ENCODE results near the gene MAGI2.
A peak's percentile ranks its signal among the peaks of the same experiment; 100 is the strongest.

The MAGI2 gene

GRCh38 chr7:79118143-79118542 is 335.3 kb downstream of the MAGI2 start:
- Histone ChIP-seq H2BK120ac (ENCODE audit: low read depth, low read length) (no peak overlapping the region), H3K4me2 (ENCODE audit: low read length, poor library complexity, severe bottlenecking) (no peak overlapping the region), H2AFZ (ENCODE audit: low read depth, low read length) (no peak overlapping the region), H3K4me1 (ENCODE audit: control insufficient read depth, insufficient read depth, low read depth, low read length) (no peaks in the 10 kb centered on the region), H2BK15ac (ENCODE audit: low read depth, poor library complexity, severe bottlenecking) (no peak overlapping the region), H3K79me1 (replicated peaks; ENCODE audit: low read length, poor library complexity, severe bottlenecking) (no peaks in the 10 kb centered on the region), H3K23ac (ENCODE audit: low read length in 2 of 2) (no peak overlapping the region), H3K27ac (ENCODE audit: low read length, poor library complexity, severe bottlenecking) (no peak overlapping the region), H3K36me3 (ENCODE audit: control insufficient read depth in 1 of 2, insufficient read depth in 2 of 2, low read depth in 1 of 2, low read length in 2 of 2) (no peaks in the 10 kb centered on the region), H2BK5ac (ENCODE audit: low read depth, low read length, poor library complexity, severe bottlenecking) (no peak overlapping the region), H4K8ac (ENCODE audit: low read length) (no peak overlapping the region), H3K9ac (ENCODE audit: low read length) (no peak overlapping the region), H2BK12ac (ENCODE audit: low read length in 2 of 2) (no peak overlapping the region), H3K9me3 (ENCODE audit: control insufficient read depth, low read length) (no peaks in the 10 kb centered on the region), H3K18ac (ENCODE audit: low read depth in 1 of 2, low read length in 2 of 2) (no peak overlapping the region), H3K4me3 (ENCODE audit: insufficient read depth in 1 of 2, low read depth in 1 of 2, low read length in 2 of 2) (no peak overlapping the region), H4K91ac (ENCODE audit: low read length) (no peak overlapping the region), H2AK5ac (ENCODE audit: low read length, severe bottlenecking) (no peak overlapping the region), H3K27me3 (ENCODE audit: control insufficient read depth in 1 of 2, insufficient read depth in 1 of 2, low read length in 2 of 2) (no peaks in the 10 kb centered on the region), H3K14ac (ENCODE audit: low read length in 2 of 2) (no peak overlapping the region), H3K4ac (ENCODE audit: low read depth in 1 of 2, low read length in 2 of 2) (no peak overlapping the region)
- no CpG with 5 or more reads among the region's 1 CpG for WGBS
- no peak for DNase-seq

DNA sequence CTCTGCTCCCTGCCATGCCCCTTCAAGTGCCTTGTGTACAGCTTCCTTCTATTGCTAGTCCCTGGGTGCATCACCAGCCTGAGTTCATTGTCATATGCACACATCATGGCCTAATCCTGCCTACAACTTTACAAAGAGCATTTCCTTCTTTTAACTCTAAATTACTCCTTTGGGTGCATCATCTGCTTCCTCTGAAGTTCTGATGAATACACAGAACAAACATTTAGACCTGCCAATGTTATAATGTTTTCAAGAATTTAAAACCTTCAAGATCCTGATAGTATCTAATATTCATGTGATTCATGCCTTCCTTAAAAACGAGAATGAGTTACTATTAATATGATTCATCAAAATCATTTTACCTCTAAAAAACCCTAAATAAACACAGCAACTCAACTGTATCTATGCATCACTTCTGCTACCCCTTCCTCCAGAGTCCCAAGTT is 357.1 kb downstream of the MAGI2 start:
- Histone ChIP-seq H4K8ac (ENCODE audit: low read length) (no peak overlapping the region), H3K23ac (ENCODE audit: low read length in 2 of 2) (no peak overlapping the region), H3K14ac (ENCODE audit: low read length in 2 of 2) (peak overlapping the region in 1 of 2 experiments; percentile 87), H3K27ac (ENCODE audit: low read length, poor library complexity, severe bottlenecking) (no peak overlapping the region), H3K9ac (ENCODE audit: low read length) (no peak overlapping the region), H2BK12ac (ENCODE audit: low read length in 2 of 2) (no peak overlapping the region), H4K91ac (ENCODE audit: low read length) (no peak overlapping the region), H3K4me1 (ENCODE audit: control insufficient read depth, insufficient read depth, low read depth, low read length) (no peaks in the 10 kb centered on the region), H2BK5ac (ENCODE audit: low read depth, low read length, poor library complexity, severe bottlenecking) (no peak overlapping the region), H3K36me3 (ENCODE audit: control insufficient read depth in 1 of 2, insufficient read depth in 2 of 2, low read depth in 1 of 2, low read length in 2 of 2) (no peaks in the 10 kb centered on the region), H3K4me3 (ENCODE audit: insufficient read depth in 1 of 2, low read depth in 1 of 2, low read length in 2 of 2) (no peak overlapping the region), H3K27me3 (ENCODE audit: control insufficient read depth in 1 of 2, insufficient read depth in 1 of 2, low read length in 2 of 2) (no peaks in the 10 kb centered on the region), H3K4ac (ENCODE audit: low read depth in 1 of 2, low read length in 2 of 2) (no peak overlapping the region), H2AK5ac (ENCODE audit: low read length, severe bottlenecking) (no peak overlapping the region), H2BK15ac (ENCODE audit: low read depth, poor library complexity, severe bottlenecking) (no peak overlapping the region), H3K4me2 (ENCODE audit: low read length, poor library complexity, severe bottlenecking) (no peak overlapping the region), H3K18ac (ENCODE audit: low read depth in 1 of 2, low read length in 2 of 2) (no peak overlapping the region), H2BK120ac (ENCODE audit: low read depth, low read length) (no peak overlapping the region), H2AFZ (ENCODE audit: low read depth, low read length) (no peak overlapping the region), H3K9me3 (ENCODE audit: control insufficient read depth, low read length) (peaks cover 13% of the 10 kb centered on the region), H3K79me1 (replicated peaks; ENCODE audit: low read length, poor library complexity, severe bottlenecking) (no peaks in the 10 kb centered on the region)
- 20% methylated on average over 1 of the region's 1 CpG for WGBS
- no peak for DNase-seq

DNA sequence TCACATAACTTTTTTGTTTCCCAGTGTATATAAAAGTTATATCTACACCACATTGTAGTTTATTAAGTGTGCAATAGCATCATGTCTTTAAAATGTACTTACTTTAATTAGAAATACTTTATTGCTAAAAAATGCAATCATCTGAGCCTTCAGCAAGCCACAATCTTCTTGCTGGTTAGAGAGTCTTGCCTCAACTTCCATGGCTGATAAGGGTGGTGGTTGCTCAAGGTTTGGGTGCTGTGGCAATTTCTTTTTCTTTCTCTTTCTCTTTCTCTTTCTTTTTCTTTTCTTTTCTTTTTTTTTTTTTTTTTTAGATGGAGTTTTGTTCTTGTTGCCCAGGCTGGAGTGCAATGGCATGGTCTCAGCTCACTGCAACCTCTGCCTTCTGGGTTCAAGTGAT is 360.0 kb downstream of the MAGI2 start:
- H3K27ac ChIP-seq (ENCODE audit: low read length, poor library complexity, severe bottlenecking): no peak overlapping the region
- H2BK15ac ChIP-seq (ENCODE audit: low read depth, poor library complexity, severe bottlenecking): no peak overlapping the region
- no peak overlapping the region for H3K18ac ChIP-seq (ENCODE audit: low read depth in 1 of 2, low read length in 2 of 2)
- peaks cover 17% of the 10 kb centered on the region for H3K9me3 ChIP-seq (ENCODE audit: control insufficient read depth, low read length)
- no peak overlapping the region for H2AFZ ChIP-seq (ENCODE audit: low read depth, low read length)
- no peak overlapping the region for H3K9ac ChIP-seq (ENCODE audit: low read length)
- no peak overlapping the region for H3K4ac ChIP-seq (ENCODE audit: low read depth in 1 of 2, low read length in 2 of 2)
- no peak overlapping the region for H2BK120ac ChIP-seq (ENCODE audit: low read depth, low read length)
- H3K27me3 ChIP-seq (ENCODE audit: control insufficient read depth in 1 of 2, insufficient read depth in 1 of 2, low read length in 2 of 2): no peaks in the 10 kb centered on the region
- H3K79me1 ChIP-seq (replicated peaks; ENCODE audit: low read length, poor library complexity, severe bottlenecking): no peaks in the 10 kb centered on the region
- H3K4me2 ChIP-seq (ENCODE audit: low read length, poor library complexity, severe bottlenecking): no peak overlapping the region
- H3K36me3 ChIP-seq (ENCODE audit: control insufficient read depth in 1 of 2, insufficient read depth in 2 of 2, low read depth in 1 of 2, low read length in 2 of 2): no peaks in the 10 kb centered on the region
- no peak for DNase-seq
- no peak overlapping the region for H2BK5ac ChIP-seq (ENCODE audit: low read depth, low read length, poor library complexity, severe bottlenecking)
- no peak overlapping the region for H4K8ac ChIP-seq (ENCODE audit: low read length)
- no peak overlapping the region for H3K23ac ChIP-seq (ENCODE audit: low read length in 2 of 2)
- H2BK12ac ChIP-seq (ENCODE audit: low read length in 2 of 2): no peak overlapping the region
- no peaks in the 10 kb centered on the region for H3K4me1 ChIP-seq (ENCODE audit: control insufficient read depth, insufficient read depth, low read depth, low read length)
- H4K91ac ChIP-seq (ENCODE audit: low read length): no peak overlapping the region
- H3K14ac ChIP-seq (ENCODE audit: low read length in 2 of 2): no peak overlapping the region
- H3K4me3 ChIP-seq (ENCODE audit: insufficient read depth in 1 of 2, low read depth in 1 of 2, low read length in 2 of 2): no peak overlapping the region
- no peak overlapping the region for H2AK5ac ChIP-seq (ENCODE audit: low read length, severe bottlenecking)

DNA sequence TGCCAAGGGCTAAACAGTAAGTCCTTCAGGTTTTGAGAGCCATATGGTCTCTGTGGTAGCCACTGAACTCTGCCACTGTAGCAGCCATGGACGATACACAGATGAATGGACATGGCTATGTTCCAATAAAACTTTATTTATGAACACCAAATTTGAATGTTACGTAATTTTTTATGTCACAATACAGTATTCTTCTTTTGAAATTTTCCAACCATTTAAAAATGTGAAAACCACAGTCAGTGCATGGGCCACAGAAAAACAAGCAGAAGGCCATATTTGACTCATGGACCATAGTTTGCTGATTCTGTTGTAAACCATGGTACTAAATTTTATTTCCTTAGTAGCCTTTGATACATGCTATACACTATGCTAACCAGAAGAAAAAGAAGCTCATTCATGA is 361.8 kb downstream of the MAGI2 start:
- Histone ChIP-seq H3K23ac (ENCODE audit: low read length in 2 of 2) (no peak overlapping the region), H3K9me3 (ENCODE audit: control insufficient read depth, low read length) (peaks cover 20% of the 10 kb centered on the region), H4K8ac (ENCODE audit: low read length) (no peak overlapping the region), H3K27me3 (ENCODE audit: control insufficient read depth in 1 of 2, insufficient read depth in 1 of 2, low read length in 2 of 2) (no peaks in the 10 kb centered on the region), H3K4me2 (ENCODE audit: low read length, poor library complexity, severe bottlenecking) (no peak overlapping the region), H3K36me3 (ENCODE audit: control insufficient read depth in 1 of 2, insufficient read depth in 2 of 2, low read depth in 1 of 2, low read length in 2 of 2) (no peaks in the 10 kb centered on the region), H3K14ac (ENCODE audit: low read length in 2 of 2) (no peak overlapping the region), H3K27ac (ENCODE audit: low read length, poor library complexity, severe bottlenecking) (no peak overlapping the region), H3K4me1 (ENCODE audit: control insufficient read depth, insufficient read depth, low read depth, low read length) (no peaks in the 10 kb centered on the region), H3K9ac (ENCODE audit: low read length) (no peak overlapping the region), H3K4me3 (ENCODE audit: insufficient read depth in 1 of 2, low read depth in 1 of 2, low read length in 2 of 2) (no peak overlapping the region), H2BK15ac (ENCODE audit: low read depth, poor library complexity, severe bottlenecking) (no peak overlapping the region), H2AFZ (ENCODE audit: low read depth, low read length) (no peak overlapping the region), H2AK5ac (ENCODE audit: low read length, severe bottlenecking) (no peak overlapping the region), H3K4ac (ENCODE audit: low read depth in 1 of 2, low read length in 2 of 2) (no peak overlapping the region), H3K18ac (ENCODE audit: low read depth in 1 of 2, low read length in 2 of 2) (no peak overlapping the region), H4K91ac (ENCODE audit: low read length) (no peak overlapping the region), H3K79me1 (replicated peaks; ENCODE audit: low read length, poor library complexity, severe bottlenecking) (no peaks in the 10 kb centered on the region), H2BK5ac (ENCODE audit: low read depth, low read length, poor library complexity, severe bottlenecking) (no peak overlapping the region), H2BK120ac (ENCODE audit: low read depth, low read length) (no peak overlapping the region), H2BK12ac (ENCODE audit: low read length in 2 of 2) (no peak overlapping the region)
- peak; percentile 17 for DNase-seq
- 80% methylated on average over 1 of the region's 2 CpGs for WGBS
